ENCODE results near the gene HOXA1. TPM values are rescaled to one million over a fixed set of nuclear protein-coding genes. Genes with fewer than 3 reads are reported as not detected.

The HOXA1 gene
- total RNA-seq, 3 donors from 2014 or later = 0.33 to 0.80 (median 0.44) TPM

GRCh38 chr7:27143023-27143949 is 47.5 kb upstream of the HOXA1 start, which contains the start of gene HOXA5:
Gene HOXA5, minus strand, starts transcription at chr7:27143681. Its CDS starts 74 bp downstream, at chr7:27143607.
- Histone ChIP-seq H3K4me3 (peak within 1 kb of the TSS; percentile 57 to 80 (median 75)), H3K27me3 (peaks cover 0 to 21% of the 10 kb centered on the region in 2 donors), H3K27ac (peak within 1 kb of the TSS; percentile 95 to 96), H3K4me1 (peaks cover 0 to 4% of the 10 kb centered on the region in 2 donors), H3K36me3 (no peaks in the 10 kb centered on the region), H3K9me3 (no peaks in the 10 kb centered on the region)
- DNase-seq (ENCODE audit: low spot score in 2 of 2) = peak in 1 of 2 donors; percentile 94
- intact Hi-C loops (cut with DNase I; ENCODE audit: low total_unique reads) = loop anchor here (5.0 kb wide), 2 partner anchors 46 to 286 kb away; partner anchors contain the start of gene HOXA1
- TF ChIP-seq POLR2A (IDR thresholded peaks at IDR 0.05) (peak; percentile 66), POLR2AphosphoS5 (IDR thresholded peaks at IDR 0.05) (peak; percentile 68 to 87 (median 84)), CTCF (IDR thresholded peaks at IDR 0.05) (peak; percentile 87 to 92 (median 89))

DNA sequence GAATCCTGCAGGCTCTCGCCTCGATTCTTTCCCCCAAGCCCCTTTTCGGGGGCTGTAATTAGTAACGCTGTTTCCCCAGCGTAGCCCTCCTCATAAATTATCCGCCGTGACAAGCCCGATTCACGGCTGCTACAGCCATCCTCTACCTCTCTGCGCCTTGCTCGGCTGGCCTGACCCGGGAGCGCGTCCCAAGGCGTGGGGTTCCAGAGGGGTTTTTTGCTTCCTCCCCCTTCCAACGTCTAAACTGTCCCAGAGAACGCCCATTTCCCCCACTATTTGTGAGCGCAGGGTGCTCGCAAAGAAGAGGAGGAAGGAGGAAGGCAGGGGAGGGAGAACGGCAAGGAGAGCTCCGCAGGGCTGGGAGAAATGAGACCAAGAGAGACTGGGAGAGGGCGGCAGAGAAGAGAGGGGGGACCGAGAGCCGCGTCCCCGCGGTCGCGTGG is 46.8 kb upstream of the HOXA1 start:
- Histone ChIP-seq H3K9me3 (no peaks in the 10 kb centered on the region), H3K27me3 (peaks cover 0 to 14% of the 10 kb centered on the region in 2 donors), H3K4me1 (peaks cover 0 to 4% of the 10 kb centered on the region in 2 donors), H3K4me3 (peak overlapping the region; percentile 57 to 80 (median 75)), H3K36me3 (no peaks in the 10 kb centered on the region), H3K27ac (peak overlapping the region; percentile 95 to 96)
- no peak for DNase-seq (ENCODE audit: low spot score in 2 of 2)
- TF ChIP-seq POLR2AphosphoS5 (IDR thresholded peaks at IDR 0.05) (no peak), CTCF (IDR thresholded peaks at IDR 0.05) (no peak), POLR2A (IDR thresholded peaks at IDR 0.05) (no peak)
- intact Hi-C loops (cut with DNase I; ENCODE audit: low total_unique reads) = loop anchor here (5.0 kb wide), 2 partner anchors 45 to 285 kb away; partner anchors contain the start of gene HOXA1

DNA sequence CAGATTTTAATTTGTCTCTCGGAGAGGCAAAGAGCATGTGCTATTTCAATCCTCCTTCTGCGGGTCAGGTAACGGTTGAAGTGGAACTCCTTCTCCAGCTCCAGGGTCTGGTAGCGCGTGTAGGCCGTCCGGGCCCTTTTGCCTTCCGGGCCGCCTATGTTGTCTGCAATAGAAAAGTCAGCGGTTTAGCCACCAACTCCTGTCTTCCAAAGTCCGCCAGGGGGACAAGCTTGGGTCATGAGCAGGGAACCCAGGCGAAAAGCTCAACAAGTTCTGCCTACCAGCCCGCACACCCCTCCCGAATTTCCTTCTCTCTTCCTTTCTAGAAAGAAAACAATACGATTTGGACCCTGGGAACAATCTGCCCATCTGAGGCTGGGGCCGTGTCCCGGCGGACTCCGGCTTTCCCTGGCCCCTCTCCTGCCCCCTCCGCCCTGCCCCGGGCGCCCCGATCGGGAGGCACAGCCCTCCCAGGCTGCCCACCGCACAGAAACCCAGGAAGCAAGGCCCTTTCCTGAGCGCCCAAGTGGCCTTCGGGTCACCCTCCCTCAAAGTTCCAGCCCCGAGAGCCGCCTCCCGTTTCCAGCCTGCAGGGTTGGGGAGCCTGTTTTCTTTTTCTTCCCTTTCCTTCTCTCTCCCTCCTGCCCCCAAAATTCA is 46.3 kb upstream of the HOXA1 start:
- Histone ChIP-seq H3K27ac (peak overlapping the region; percentile 95 to 96), H3K4me1 (peaks cover 0 to 4% of the 10 kb centered on the region in 2 donors), H3K4me3 (peak overlapping the region; percentile 57 to 80 (median 75)), H3K9me3 (no peaks in the 10 kb centered on the region), H3K36me3 (no peaks in the 10 kb centered on the region), H3K27me3 (peaks cover 0 to 12% of the 10 kb centered on the region in 2 donors)
- peak in 1 of 2 donors; percentile 20 for DNase-seq (ENCODE audit: low spot score in 2 of 2)
- intact Hi-C loops (cut with DNase I; ENCODE audit: low total_unique reads) = loop anchor here (5.0 kb wide), 2 partner anchors 45 to 285 kb away; partner anchors contain the start of gene HOXA1
- no peak for TF ChIP-seq CTCF (IDR thresholded peaks at IDR 0.05)
- no peak for TF ChIP-seq POLR2AphosphoS5 (IDR thresholded peaks at IDR 0.05)
- no peak for TF ChIP-seq POLR2A (IDR thresholded peaks at IDR 0.05)

DNA sequence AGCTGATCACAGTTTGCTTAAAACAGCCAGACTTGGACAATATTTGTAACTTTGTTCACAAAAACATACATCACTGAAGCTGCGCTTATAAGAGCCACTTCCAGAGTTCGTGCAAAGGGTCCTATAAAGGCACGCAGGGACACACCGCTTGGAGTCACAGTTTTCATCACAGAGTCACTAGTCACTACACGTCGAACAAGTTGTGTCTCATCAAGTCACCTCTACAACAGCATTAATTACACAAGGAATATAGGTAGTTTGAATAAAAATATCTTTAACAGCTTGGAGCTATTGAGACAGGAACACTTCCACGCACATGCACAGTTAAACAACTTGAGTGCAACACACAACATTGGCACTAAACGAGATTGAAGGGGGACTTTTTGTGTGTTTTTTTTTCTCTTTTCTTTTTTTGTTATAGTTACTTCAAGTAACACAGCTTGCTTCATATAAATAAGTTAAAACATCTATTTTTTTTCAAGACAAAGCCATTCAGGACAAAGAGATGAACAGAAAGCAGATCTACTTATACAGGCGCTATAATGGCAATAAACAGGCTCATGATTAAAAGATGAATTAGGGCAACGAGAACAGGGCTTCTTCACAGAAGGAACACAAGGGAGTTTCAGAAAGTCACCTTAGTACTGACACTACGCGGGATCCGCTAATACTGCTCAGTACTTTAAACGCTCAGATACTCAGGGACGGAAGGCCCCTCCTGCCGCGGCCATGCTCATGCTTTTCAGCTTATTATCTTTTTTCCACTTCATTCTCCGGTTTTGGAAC is 45.5 kb upstream of the HOXA1 start:
- Histone ChIP-seq H3K9me3 (no peaks in the 10 kb centered on the region), H3K27me3 (peaks cover 0 to 6% of the 10 kb centered on the region in 2 donors), H3K4me3 (peak overlapping the region; percentile 57 to 80 (median 75)), H3K27ac (peak overlapping the region; percentile 95 to 96), H3K36me3 (no peaks in the 10 kb centered on the region), H3K4me1 (peaks cover 0 to 4% of the 10 kb centered on the region in 2 donors)
- intact Hi-C loops (cut with DNase I; ENCODE audit: low total_unique reads) = loop anchor here (5.0 kb wide), 2 partner anchors 44 to 284 kb away; partner anchors contain the start of gene HOXA1
- no peak for TF ChIP-seq POLR2A (IDR thresholded peaks at IDR 0.05)
- TF ChIP-seq POLR2AphosphoS5 (IDR thresholded peaks at IDR 0.05) = no peak
- DNase-seq (ENCODE audit: low spot score in 2 of 2) = peak in 1 of 2 donors; percentile 15

All from breast epithelium (tissue), 4 donors.